A549 (cell line): Measurements from ENCODE around the gene HOOK1. TPM values are rescaled to one million over a fixed set of nuclear protein-coding genes. Genes with fewer than 3 reads are reported as not detected.

Experiments used
- ATAC-seq, 2 experiments: fragments of 200-7000 bp in 1 of 2; fragments of >200 bp in 1 of 2; cut with Nextera tagmentation in 1 of 2; cut with Tn5 transposase in 1 of 2; 3 replicates each; pipeline versions ENCODE4 v1.8.0 to v1.9.1; 2018 to 2020; ENCODE audit warnings: mild to moderate bottlenecking in 1 of 2, moderate library complexity in 1 of 2
- CTCF ChIA-PET: fragments of 300-600 bp; sonication (Branson Sonifier 250); formaldehyde crosslinking; extraction: SDS; loops from one replicate; lab custom pipeline; 2021; ENCODE audit warnings: antibody characterized with exemption, inconsistent platforms; lab: Yijun Ruan, JAX
- POLR2A ChIA-PET: fragments of 350-600 bp; formaldehyde crosslinking; extraction: SDS; loops from one replicate; lab custom pipeline; 2021; ENCODE audit warnings: antibody characterized with exemption, inconsistent platforms; lab: Yijun Ruan, JAX
- DNase-seq, 2 experiments: peaks; one replicate each; pipeline versions ENCODE4 v3.0.0 to v3.0.0-alpha.2; 2011 to 2016; ENCODE audit warnings: low read depth in 1 of 2, low spot score in 1 of 2
- FAIRE-seq: peaks from 2 replicates; lab custom pipeline; 2011; peaks lifted over from hg19 to GRCh38; lab: Jason Lieb, UNC
- H3K27ac ChIP-seq, 2 experiments: fragments of >200 bp; sonication (Bioruptor Twin); formaldehyde crosslinking; 3 replicates each; pipeline ENCODE4 v1.5.1; 2016 to 2017
- H3K4me1 ChIP-seq: fragments of >200 bp; sonication (Bioruptor Twin); formaldehyde crosslinking; 3 replicates; pipeline ENCODE4 v1.6.1; 2016
- H3K4me2 ChIP-seq: fragments of >200 bp; sonication (Bioruptor Twin); formaldehyde crosslinking; 3 replicates; pipeline ENCODE4 v1.6.1; 2016
- H3K4me3 ChIP-seq: fragments of >200 bp; sonication (Bioruptor Twin); formaldehyde crosslinking; 3 replicates; pipeline ENCODE4 v1.5.1; 2016
- H3K9me3 ChIP-seq: fragments of >200 bp; sonication (Bioruptor Twin); formaldehyde crosslinking; 3 replicates; pipeline ENCODE4 v1.6.1; 2016
- BHLHE40 ChIP-seq: IDR thresholded peaks from 2 replicates; pipeline ENCODE4 v1.6.1; 2012; ENCODE audit warnings: low read depth, low read length, inconsistent platforms
- CEBPB ChIP-seq, 2 experiments: fragments of >200 bp in 1 of 2; sonication (Bioruptor Twin) in 1 of 2; formaldehyde crosslinking in 1 of 2; IDR thresholded peaks; 2 replicates each; pipeline ENCODE4 v1.6.1; 2012 to 2016
- CHD2 ChIP-seq: fragments of 150-350 bp; IDR thresholded peaks from 2 replicates; pipeline ENCODE4 v1.6.1; 2014; ENCODE audit warnings: low read length; ENCODE audit not compliant: partially characterized antibody
- FOSB ChIP-seq: fragments of 250-450 bp; sonication (Bioruptor Pico); IDR thresholded peaks from 2 replicates; pipeline ENCODE4 v1.5.0; 2020; ENCODE audit warnings: mild to moderate bottlenecking, moderate library complexity
- FOXS1 ChIP-seq: fragments of 250-450 bp; sonication (Bioruptor Pico); IDR thresholded peaks from 2 replicates; pipeline ENCODE4 v1.5.0; 2020; ENCODE audit warnings: mild to moderate bottlenecking, moderate library complexity
- HEYL ChIP-seq: fragments of 250-450 bp; sonication (Bioruptor Pico); IDR thresholded peaks from 2 replicates; pipeline ENCODE4 v1.8.0; 2021; ENCODE audit warnings: mild to moderate bottlenecking, moderate library complexity
- HOXA7 ChIP-seq: fragments of 250-450 bp; sonication (Bioruptor Pico); IDR thresholded peaks from 2 replicates; pipeline ENCODE4 v1.5.0; 2020; ENCODE audit warnings: mild to moderate bottlenecking, moderate library complexity
- KDM5A ChIP-seq: fragments of 200-600 bp; sonication (generic); IDR thresholded peaks from 2 replicates; pipeline ENCODE4 v1.6.1; 2016; ENCODE audit warnings: antibody characterized with exemption, mild to moderate bottlenecking
- MAFK ChIP-seq: fragments of 450-650 bp; IDR thresholded peaks from 2 replicates; pipeline ENCODE4 v1.6.1; 2014; ENCODE audit not compliant: partially characterized antibody
- PHF8 ChIP-seq: fragments of 200-600 bp; sonication (generic); IDR thresholded peaks from 2 replicates; pipeline ENCODE4 v1.6.1; 2016; ENCODE audit warnings: low read depth, mild to moderate bottlenecking, antibody characterized with exemption, moderate library complexity, borderline replicate concordance
- RARB ChIP-seq: fragments of 250-450 bp; sonication (Bioruptor Pico); IDR thresholded peaks from 2 replicates; pipeline ENCODE4 v1.8.0; 2021; ENCODE audit warnings: mild to moderate bottlenecking, moderate library complexity
- RFX5 ChIP-seq: fragments of 450-650 bp; IDR thresholded peaks from 2 replicates; pipeline ENCODE4 v1.7.1; 2014; ENCODE audit warnings: antibody characterized with exemption, mild to moderate bottlenecking, moderate library complexity
- RNF2 ChIP-seq: fragments of 200-600 bp; sonication (generic); IDR thresholded peaks from 2 replicates; pipeline ENCODE4 v1.6.1; 2016; ENCODE audit warnings: low read depth, mild to moderate bottlenecking, antibody characterized with exemption, moderate library complexity, borderline replicate concordance
- SMC3 ChIP-seq: fragments of >200 bp; sonication (Bioruptor Twin); formaldehyde crosslinking; IDR thresholded peaks from 3 replicates; pipeline ENCODE4 v1.6.1; 2018; ENCODE audit warnings: inconsistent platforms
- SREBF2 ChIP-seq: fragments of 450-650 bp; IDR thresholded peaks from 2 replicates; pipeline ENCODE4 v1.6.1; 2014; ENCODE audit warnings: mild to moderate bottlenecking, moderate library complexity
- TFCP2L1 ChIP-seq: fragments of 250-450 bp; sonication (Bioruptor Pico); IDR thresholded peaks from 2 replicates; pipeline ENCODE4 v1.5.0; 2021; ENCODE audit warnings: mild to moderate bottlenecking
- TP53 ChIP-seq: fragments of 250-450 bp; sonication (Bioruptor Pico); IDR thresholded peaks from 2 replicates; pipeline ENCODE4 v1.5.0; 2021; ENCODE audit warnings: mild to moderate bottlenecking, moderate library complexity
- ZC3H11A ChIP-seq: fragments of 450-650 bp; IDR thresholded peaks from 2 replicates; pipeline ENCODE4 v1.6.1; 2014; ENCODE audit warnings: antibody characterized with exemption, mild to moderate bottlenecking
- ZFP36 ChIP-seq: fragments of 450-650 bp; IDR thresholded peaks from 2 replicates; pipeline ENCODE4 v1.6.1; 2014; ENCODE audit warnings: borderline replicate concordance; ENCODE audit not compliant: partially characterized antibody
- ZNF302 ChIP-seq: fragments of 250-450 bp; sonication (Bioruptor Pico); IDR thresholded peaks from 2 replicates; pipeline ENCODE4 v1.9.0; 2021; ENCODE audit warnings: inconsistent platforms, mild to moderate bottlenecking, moderate library complexity
- ZSCAN20 ChIP-seq: fragments of 250-450 bp; sonication (Bioruptor Pico); IDR thresholded peaks from 2 replicates; pipeline ENCODE4 v1.8.0; 2022; ENCODE audit warnings: mild to moderate bottlenecking, moderate library complexity
- WGBS: methylation state at CpG from one replicate; pipeline ENCODE4 v1.1.6; 2017; ENCODE audit errors: missing lambda C conversion rate; 5-methylcytosine and 5-hydroxymethylcytosine counted together
- polyA minus RNA-seq: library from RNA; depleted of rRNA, polyadenylated mRNA; stranded (reverse); fragments of >200 nt; gene quantifications from 2 replicates; pipeline ENCODE4 v1.2.3, GENCODE V29; 2011; rRNA and poly(A)+ RNA removed
- polyA plus RNA-seq, 4 experiments: library from polyadenylated mRNA; depleted of rRNA in 3 of 4; stranded (reverse); fragments of >200 nt; fragmentation: RNase III in 1 of 4; extraction: RNeasy Plus Mini Kit Qiagen cat#74134 plus additional on column Dnase treatment in 1 of 4; gene quantifications; 2 replicates in 3 of 4; 3 replicates in 1 of 4; pipeline ENCODE4 v1.2.3, GENCODE V29; 2011 to 2017
- TF ChIP-seq, protein P1 (sequence below): IDR thresholded peaks from 2 replicates; pipeline ENCODE4 v1.6.1; 2012
- TF ChIP-seq, protein P2 (sequence below): fragments of >200 bp; sonication (Bioruptor Twin); formaldehyde crosslinking; IDR thresholded peaks from 3 replicates; pipeline ENCODE4 v1.6.1; 2016
- TF ChIP-seq, protein P3 (sequence below): fragments of 200-600 bp; sonication (generic); IDR thresholded peaks from 2 replicates; pipeline ENCODE4 v1.6.1; 2016; ENCODE audit warnings: antibody characterized with exemption, mild to moderate bottlenecking, moderate library complexity
- TF ChIP-seq, protein P4 (sequence below): IDR thresholded peaks from 2 replicates; pipeline ENCODE4 v1.6.1; 2012; ENCODE audit warnings: low read depth, borderline replicate concordance
- TF ChIP-seq, protein P5 (sequence below): fragments of 150-350 bp; IDR thresholded peaks from 2 replicates; pipeline ENCODE4 v1.6.1; 2014; ENCODE audit warnings: low read depth, mild to moderate bottlenecking, low read length

Gene HOOK1
- polyA plus RNA-seq (2011; rRNA removed) (0.71 and 1.3 TPM in 2 replicates), polyA plus RNA-seq (2017; fragmentation: RNase III; extraction: RNeasy Plus Mini Kit Qiagen cat#74134 plus additional on column Dnase treatment) (0.45 to 0.47 TPM (median 0.46 TPM) in 3 replicates), polyA minus RNA-seq (0.29 and 0.78 TPM in 2 replicates)
- polyA plus RNA-seq (2012; cell fraction: cytosol; rRNA removed), result 0.04 and 0.08 TPM in 2 replicates
- 0.11 and 0.13 TPM in 2 replicates for polyA plus RNA-seq (2012; cell fraction: nucleus; rRNA removed)

DNA sequence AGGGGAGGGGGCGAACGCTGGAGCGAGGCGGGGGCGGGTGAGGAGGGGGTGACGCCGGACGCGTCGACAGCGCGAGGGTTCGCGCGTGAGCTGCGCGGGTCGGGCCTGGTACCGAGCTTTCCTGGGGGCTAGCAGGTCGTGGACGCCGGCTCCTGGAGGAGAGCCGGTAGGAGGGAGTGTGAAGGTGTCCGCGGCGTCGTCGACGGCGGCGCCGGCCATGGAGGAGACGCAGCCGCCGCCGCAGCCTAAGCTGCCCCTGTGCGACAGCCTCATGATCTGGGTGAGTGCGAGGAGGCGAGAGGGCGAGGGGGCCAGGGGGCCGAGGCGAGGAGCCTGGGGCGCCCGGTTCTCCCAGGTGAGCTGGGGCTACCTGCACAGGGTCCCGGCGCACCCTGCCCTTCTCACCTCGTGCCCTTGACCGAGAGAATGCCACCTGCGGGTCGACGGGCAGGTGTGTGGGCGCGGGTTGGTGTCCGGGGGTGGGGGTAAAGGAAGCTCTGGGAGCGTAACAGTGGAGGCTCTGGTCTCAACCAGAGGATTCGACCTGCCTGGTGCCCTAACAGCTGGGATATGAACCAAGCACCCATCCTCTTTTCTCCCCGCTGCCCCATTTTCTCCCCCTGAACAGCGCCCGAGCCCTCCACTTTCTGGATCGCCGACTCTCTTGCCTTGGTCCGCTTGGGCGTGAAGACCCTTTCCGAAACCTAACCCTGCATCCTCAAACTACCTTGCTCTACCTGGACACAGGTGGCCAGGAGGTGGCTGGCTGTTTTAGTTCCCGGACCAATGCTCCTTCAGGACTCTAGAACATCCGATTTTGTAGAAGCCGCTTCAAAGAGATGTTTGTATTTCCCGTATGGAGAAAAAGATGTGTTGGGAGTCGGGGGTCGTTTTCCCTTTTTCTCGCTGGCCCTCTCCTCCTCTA lies at the start of gene HOOK1:
Gene HOOK1 (plus strand): TSS at position 49 of the 925 bp plus-strand sequence. CDS start 169 bp downstream, at position 218.
- 27% methylated on average over 31 of the region's 71 CpGs for WGBS
- Histone ChIP-seq H3K4me1 (peaks cover 5% of the 10 kb centered on the region; the same call in 1 of the 3 replicates), H3K4me3 (peak within 1 kb of the TSS; percentile 54), H3K9me3 (no peaks in the 10 kb centered on the region), H3K4me2 (peak within 1 kb of the TSS; percentile 83)
- POLR2A ChIA-PET, result no interaction called here
- CTCF ChIA-PET, result no interaction called here
- FAIRE-seq (no peak), ATAC-seq (peak; percentile 62 to 77), DNase-seq (peak in 1 of 2 experiments; percentile 1)
- TF ChIP-seq CEBPB (IDR thresholded peaks at IDR 0.05) (no peak), CHD2 (no peak), HEYL (CRISPR knock-in tag) (no peak), SREBF2 (no peak), PHF8 (no peak), FOXS1 (CRISPR knock-in tag) (no peak), HOXA7 (CRISPR knock-in tag) (no peak), TP53 (no peak), ZSCAN20 (CRISPR knock-in tag) (no peak), RNF2 (no peak), FOSB (CRISPR knock-in tag) (no peak), ZC3H11A (no peak), KDM5A (no peak), TFCP2L1 (CRISPR knock-in tag) (no peak)
- TF ChIP-seq, protein P1, sequence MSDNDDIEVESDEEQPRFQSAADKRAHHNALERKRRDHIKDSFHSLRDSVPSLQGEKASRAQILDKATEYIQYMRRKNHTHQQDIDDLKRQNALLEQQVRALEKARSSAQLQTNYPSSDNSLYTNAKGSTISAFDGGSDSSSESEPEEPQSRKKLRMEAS, result no peak
- TF ChIP-seq, protein P2, sequence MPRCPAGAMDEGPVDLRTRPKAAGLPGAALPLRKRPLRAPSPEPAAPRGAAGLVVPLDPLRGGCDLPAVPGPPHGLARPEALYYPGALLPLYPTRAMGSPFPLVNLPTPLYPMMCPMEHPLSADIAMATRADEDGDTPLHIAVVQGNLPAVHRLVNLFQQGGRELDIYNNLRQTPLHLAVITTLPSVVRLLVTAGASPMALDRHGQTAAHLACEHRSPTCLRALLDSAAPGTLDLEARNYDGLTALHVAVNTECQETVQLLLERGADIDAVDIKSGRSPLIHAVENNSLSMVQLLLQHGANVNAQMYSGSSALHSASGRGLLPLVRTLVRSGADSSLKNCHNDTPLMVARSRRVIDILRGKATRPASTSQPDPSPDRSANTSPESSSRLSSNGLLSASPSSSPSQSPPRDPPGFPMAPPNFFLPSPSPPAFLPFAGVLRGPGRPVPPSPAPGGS, result no peak
- TF ChIP-seq, all 56 proteins: peak for 0
- peak within 1 kb of the TSS; percentile 27 to 62; a peak in 2 of 6 replicates for H3K27ac ChIP-seq

DNA sequence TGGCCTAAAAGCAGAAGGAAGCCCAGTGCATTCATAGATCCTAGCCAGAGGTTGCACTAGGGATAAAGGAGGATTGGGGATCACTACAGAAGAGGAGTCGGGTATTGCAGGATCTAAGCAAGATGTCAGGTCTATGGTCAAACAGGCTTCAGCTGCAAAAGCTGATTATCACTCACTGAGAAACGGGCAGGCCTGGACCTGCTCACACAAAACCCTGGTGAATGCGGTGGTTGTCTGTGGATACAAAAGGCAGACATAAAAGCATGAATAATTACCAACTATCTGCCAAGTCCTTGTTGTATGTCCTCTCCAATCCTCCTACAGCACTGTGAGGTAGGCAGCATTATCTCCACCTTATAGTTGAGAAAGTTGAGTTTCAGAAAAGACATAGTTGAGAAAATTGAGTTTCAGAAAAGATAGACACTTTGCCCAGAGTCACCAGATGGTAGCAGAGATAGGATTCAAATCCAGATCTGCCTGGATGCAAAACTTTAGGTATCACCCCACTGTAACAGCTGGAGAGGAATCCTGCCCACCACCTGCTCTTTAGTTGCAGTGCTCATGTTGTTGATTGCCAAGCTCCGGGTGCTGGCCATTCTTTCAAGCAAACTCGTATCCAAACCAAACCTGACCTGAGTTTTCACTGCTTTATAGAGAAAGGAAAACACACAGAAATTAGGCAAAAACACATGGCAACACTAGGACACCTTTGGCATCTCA lies 49.6 kb upstream of the HOOK1 start:
- no peak overlapping the region for H3K4me3 ChIP-seq
- ChIA-PET POLR2A (no interaction called here), CTCF (interaction anchor here (0.5 kb wide), 1 partner anchor 980 kb away, joined by 3 read pairs; no protein-coding TSS in a partner anchor)
- no peak overlapping the region for H3K27ac ChIP-seq
- 62% methylated on average over 5 of the region's 5 CpGs for WGBS
- no peak for ATAC-seq
- no peaks in the 10 kb centered on the region for H3K4me1 ChIP-seq
- no peak for DNase-seq
- FAIRE-seq, result no peak
- no peaks in the 10 kb centered on the region for H3K9me3 ChIP-seq
- no peak overlapping the region for H3K4me2 ChIP-seq
- TF ChIP-seq, protein P3, sequence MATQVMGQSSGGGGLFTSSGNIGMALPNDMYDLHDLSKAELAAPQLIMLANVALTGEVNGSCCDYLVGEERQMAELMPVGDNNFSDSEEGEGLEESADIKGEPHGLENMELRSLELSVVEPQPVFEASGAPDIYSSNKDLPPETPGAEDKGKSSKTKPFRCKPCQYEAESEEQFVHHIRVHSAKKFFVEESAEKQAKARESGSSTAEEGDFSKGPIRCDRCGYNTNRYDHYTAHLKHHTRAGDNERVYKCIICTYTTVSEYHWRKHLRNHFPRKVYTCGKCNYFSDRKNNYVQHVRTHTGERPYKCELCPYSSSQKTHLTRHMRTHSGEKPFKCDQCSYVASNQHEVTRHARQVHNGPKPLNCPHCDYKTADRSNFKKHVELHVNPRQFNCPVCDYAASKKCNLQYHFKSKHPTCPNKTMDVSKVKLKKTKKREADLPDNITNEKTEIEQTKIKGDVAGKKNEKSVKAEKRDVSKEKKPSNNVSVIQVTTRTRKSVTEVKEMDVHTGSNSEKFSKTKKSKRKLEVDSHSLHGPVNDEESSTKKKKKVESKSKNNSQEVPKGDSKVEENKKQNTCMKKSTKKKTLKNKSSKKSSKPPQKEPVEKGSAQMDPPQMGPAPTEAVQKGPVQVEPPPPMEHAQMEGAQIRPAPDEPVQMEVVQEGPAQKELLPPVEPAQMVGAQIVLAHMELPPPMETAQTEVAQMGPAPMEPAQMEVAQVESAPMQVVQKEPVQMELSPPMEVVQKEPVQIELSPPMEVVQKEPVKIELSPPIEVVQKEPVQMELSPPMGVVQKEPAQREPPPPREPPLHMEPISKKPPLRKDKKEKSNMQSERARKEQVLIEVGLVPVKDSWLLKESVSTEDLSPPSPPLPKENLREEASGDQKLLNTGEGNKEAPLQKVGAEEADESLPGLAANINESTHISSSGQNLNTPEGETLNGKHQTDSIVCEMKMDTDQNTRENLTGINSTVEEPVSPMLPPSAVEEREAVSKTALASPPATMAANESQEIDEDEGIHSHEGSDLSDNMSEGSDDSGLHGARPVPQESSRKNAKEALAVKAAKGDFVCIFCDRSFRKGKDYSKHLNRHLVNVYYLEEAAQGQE, result no peak
- TF ChIP-seq BHLHE40, result no peak
- no peak for TF ChIP-seq RFX5
- TF ChIP-seq ZFP36, result no peak
- no peak for TF ChIP-seq SMC3
- no peak for TF ChIP-seq ZNF302 (CRISPR knock-in tag)
- no peak for TF ChIP-seq RARB (CRISPR knock-in tag)
- TF ChIP-seq, protein P4, sequence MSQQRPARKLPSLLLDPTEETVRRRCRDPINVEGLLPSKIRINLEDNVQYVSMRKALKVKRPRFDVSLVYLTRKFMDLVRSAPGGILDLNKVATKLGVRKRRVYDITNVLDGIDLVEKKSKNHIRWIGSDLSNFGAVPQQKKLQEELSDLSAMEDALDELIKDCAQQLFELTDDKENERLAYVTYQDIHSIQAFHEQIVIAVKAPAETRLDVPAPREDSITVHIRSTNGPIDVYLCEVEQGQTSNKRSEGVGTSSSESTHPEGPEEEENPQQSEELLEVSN, result no peak
- TF ChIP-seq, protein P5, sequence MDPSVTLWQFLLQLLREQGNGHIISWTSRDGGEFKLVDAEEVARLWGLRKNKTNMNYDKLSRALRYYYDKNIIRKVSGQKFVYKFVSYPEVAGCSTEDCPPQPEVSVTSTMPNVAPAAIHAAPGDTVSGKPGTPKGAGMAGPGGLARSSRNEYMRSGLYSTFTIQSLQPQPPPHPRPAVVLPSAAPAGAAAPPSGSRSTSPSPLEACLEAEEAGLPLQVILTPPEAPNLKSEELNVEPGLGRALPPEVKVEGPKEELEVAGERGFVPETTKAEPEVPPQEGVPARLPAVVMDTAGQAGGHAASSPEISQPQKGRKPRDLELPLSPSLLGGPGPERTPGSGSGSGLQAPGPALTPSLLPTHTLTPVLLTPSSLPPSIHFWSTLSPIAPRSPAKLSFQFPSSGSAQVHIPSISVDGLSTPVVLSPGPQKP, result no peak
- no peak for TF ChIP-seq MAFK
- TF ChIP-seq, protein P2, result no peak
